Measurements from ENCODE around the gene YPEL3.

YPEL3 gene

DNA sequence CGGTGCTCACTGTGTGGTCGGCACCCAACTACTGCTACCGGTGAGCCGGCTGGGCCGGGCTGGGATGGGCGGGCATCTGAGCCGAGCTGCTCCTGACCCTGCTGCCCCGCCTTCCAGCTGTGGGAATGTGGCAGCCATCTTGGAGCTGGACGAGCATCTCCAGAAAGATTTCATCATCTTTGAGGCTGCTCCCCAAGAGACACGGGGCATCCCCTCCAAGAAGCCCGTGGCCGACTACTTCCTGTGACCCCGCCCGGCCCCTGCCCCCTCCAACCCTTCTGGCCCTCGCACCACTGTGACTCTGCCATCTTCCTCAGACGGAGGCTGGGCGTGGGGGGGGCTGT lies 11.2 kb downstream of the YPEL3 start:
- TF ChIP-seq, protein P1, sequence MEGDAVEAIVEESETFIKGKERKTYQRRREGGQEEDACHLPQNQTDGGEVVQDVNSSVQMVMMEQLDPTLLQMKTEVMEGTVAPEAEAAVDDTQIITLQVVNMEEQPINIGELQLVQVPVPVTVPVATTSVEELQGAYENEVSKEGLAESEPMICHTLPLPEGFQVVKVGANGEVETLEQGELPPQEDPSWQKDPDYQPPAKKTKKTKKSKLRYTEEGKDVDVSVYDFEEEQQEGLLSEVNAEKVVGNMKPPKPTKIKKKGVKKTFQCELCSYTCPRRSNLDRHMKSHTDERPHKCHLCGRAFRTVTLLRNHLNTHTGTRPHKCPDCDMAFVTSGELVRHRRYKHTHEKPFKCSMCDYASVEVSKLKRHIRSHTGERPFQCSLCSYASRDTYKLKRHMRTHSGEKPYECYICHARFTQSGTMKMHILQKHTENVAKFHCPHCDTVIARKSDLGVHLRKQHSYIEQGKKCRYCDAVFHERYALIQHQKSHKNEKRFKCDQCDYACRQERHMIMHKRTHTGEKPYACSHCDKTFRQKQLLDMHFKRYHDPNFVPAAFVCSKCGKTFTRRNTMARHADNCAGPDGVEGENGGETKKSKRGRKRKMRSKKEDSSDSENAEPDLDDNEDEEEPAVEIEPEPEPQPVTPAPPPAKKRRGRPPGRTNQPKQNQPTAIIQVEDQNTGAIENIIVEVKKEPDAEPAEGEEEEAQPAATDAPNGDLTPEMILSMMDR (IDR thresholded peaks at IDR 0.05; ENCODE audit: poor library complexity, severe bottlenecking) = no peak
- H3K4me3 ChIP-seq (ENCODE audit: severe bottlenecking) = no peak overlapping the region
- no peak for DNase-seq (ENCODE audit: low spot score)

DNA sequence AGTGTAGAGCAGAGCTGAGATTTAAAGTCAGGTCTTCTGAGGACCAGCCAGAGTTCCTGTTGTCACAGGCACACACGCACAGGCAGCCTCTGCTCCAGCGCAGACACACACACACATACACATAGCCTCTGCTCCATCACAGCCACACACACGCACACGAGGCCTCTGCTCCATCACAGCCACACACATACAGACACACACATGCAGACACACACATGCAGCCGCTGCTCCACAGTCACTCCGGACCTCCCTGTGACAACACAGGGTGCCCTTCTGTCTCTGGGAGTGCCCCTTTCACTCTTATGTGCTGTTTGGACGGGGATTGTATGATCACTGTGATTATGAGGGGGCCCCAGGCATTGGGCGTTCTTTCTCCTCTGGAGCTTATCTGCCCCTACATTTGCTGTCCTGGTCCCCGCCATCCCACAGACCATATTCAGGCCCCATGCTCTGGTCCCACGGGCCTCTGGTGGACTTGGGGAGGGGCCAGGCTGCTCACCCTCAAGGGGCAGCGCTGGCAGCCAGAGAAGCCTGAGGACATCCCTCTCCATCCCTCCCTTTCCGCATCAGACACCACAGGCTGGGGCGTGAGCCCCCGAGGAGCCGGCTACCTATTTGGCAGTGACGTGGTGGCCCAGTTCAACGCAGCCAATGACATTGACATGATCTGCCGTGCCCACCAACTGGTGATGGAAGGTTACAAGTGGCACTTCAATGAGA lies 11.8 kb downstream of the YPEL3 start:
- no peaks in the 10 kb centered on the region for H3K4me1 ChIP-seq (ENCODE audit: insufficient read depth, poor library complexity, severe bottlenecking)
- DNase-seq (ENCODE audit: low spot score) (no peak), ATAC-seq (ENCODE audit: low read depth) (no peak)
- H3K36me3 ChIP-seq (ENCODE audit: low read depth) = peaks cover 68% of the 10 kb centered on the region
- no peak overlapping the region for H3K4me3 ChIP-seq (ENCODE audit: severe bottlenecking)
- no peaks in the 10 kb centered on the region for H3K9me3 ChIP-seq (ENCODE audit: severe bottlenecking)
- TF ChIP-seq, protein P1 (IDR thresholded peaks at IDR 0.05; ENCODE audit: poor library complexity, severe bottlenecking) = no peak
- no peak overlapping the region for H3K27ac ChIP-seq (ENCODE audit: poor library complexity, severe bottlenecking)
- H3K27me3 ChIP-seq (ENCODE audit: insufficient read depth, poor library complexity, severe bottlenecking) = no peaks in the 10 kb centered on the region

More for the DNA sequence above, 11.2 kb downstream of the YPEL3 start:
- Histone ChIP-seq H3K4me1 (ENCODE audit: insufficient read depth, poor library complexity, severe bottlenecking) (peaks cover 4% of the 10 kb centered on the region), H3K9me3 (ENCODE audit: severe bottlenecking) (no peaks in the 10 kb centered on the region), H3K36me3 (ENCODE audit: low read depth) (peaks cover 63% of the 10 kb centered on the region), H3K27ac (ENCODE audit: poor library complexity, severe bottlenecking) (no peak overlapping the region), H3K27me3 (ENCODE audit: insufficient read depth, poor library complexity, severe bottlenecking) (no peaks in the 10 kb centered on the region)
- no peak for ATAC-seq (ENCODE audit: low read depth)

DNA sequence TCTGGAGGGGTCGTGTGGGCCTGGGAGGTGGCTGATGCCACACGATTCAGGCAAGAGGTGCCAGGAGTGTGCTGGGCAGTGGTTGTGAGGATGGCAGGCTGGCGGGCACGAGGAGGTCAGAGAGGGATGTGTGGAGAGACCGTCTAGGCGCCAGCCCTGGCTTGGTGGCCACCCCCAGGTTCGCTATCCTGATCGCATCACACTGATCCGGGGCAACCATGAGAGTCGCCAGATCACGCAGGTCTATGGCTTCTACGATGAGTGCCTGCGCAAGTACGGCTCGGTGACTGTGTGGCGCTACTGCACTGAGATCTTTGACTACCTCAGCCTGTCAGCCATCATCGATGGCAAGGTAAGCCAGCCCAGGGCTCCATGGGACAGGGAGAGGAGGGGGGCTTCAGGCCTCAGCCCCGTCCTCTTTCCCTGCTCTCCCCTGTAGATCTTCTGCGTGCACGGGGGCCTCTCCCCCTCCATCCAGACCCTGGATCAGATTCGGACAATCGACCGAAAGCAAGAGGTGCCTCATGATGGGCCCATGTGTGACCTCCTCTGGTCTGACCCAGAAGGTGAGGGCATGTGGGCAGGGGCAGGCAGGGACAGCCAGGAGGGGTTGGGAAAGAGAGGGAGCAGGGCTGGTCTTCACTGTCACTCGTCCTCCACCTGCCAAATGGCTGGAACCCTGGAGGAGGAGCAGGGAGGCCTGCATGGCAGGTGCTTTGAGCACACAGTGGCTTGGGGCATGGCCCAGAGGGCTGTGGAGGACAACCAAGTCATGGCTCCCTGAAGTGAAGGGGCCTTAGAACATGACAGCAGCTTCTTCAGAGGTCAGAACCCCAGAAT lies 12.6 kb downstream of the YPEL3 start:
- no peak overlapping the region for H3K27ac ChIP-seq (ENCODE audit: poor library complexity, severe bottlenecking)
- H3K4me3 ChIP-seq (ENCODE audit: severe bottlenecking) = no peak overlapping the region
- peak; percentile 55 for DNase-seq (ENCODE audit: low spot score)
- TF ChIP-seq, protein P1 (IDR thresholded peaks at IDR 0.05; ENCODE audit: poor library complexity, severe bottlenecking) = no peak
- no peak for ATAC-seq (ENCODE audit: low read depth)
- H3K27me3 ChIP-seq (ENCODE audit: insufficient read depth, poor library complexity, severe bottlenecking) = no peaks in the 10 kb centered on the region
- H3K36me3 ChIP-seq (ENCODE audit: low read depth) = peaks cover 74% of the 10 kb centered on the region
- H3K9me3 ChIP-seq (ENCODE audit: severe bottlenecking) = no peaks in the 10 kb centered on the region
- H3K4me1 ChIP-seq (ENCODE audit: insufficient read depth, poor library complexity, severe bottlenecking) = no peaks in the 10 kb centered on the region

DNA sequence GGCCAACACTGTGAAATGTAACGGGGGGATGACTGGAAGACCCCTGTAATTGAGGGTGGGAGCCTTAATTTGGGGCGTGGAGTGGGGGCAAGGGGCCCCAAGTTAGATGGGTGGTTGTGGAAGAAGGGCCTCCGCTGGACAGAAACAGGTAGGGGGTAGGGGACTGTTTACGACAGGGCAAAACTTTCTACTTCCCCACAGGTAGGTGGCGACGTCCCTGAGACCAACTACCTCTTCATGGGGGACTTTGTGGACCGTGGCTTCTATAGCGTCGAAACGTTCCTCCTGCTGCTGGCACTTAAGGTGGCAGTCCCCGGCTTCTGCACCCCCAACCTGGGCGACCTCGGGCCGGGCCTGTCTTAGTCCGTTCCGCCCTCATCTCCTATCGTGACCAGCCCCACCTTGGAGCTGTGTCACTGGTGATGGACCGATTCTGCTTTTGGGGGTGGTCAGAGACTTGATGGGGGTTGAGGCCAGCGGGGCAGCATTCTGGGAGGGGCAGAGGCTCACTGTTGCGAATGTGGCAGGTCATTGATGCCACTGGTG lies 13.4 kb downstream of the YPEL3 start:
- H3K36me3 ChIP-seq (ENCODE audit: low read depth) = peaks cover 82% of the 10 kb centered on the region

More for the DNA sequence above, 13.4 kb downstream of the YPEL3 start:
- Histone ChIP-seq H3K9me3 (ENCODE audit: severe bottlenecking) (no peaks in the 10 kb centered on the region), H3K27ac (ENCODE audit: poor library complexity, severe bottlenecking) (no peak overlapping the region), H3K4me1 (ENCODE audit: insufficient read depth, poor library complexity, severe bottlenecking) (no peaks in the 10 kb centered on the region), H3K27me3 (ENCODE audit: insufficient read depth, poor library complexity, severe bottlenecking) (no peaks in the 10 kb centered on the region), H3K4me3 (ENCODE audit: severe bottlenecking) (no peak overlapping the region)
- TF ChIP-seq, protein P1 (IDR thresholded peaks at IDR 0.05; ENCODE audit: poor library complexity, severe bottlenecking) = no peak
- no peak for ATAC-seq (ENCODE audit: low read depth)
- no peak for DNase-seq (ENCODE audit: low spot score)
